Brain microvascular endothelial cell (primary cell): Measurements from ENCODE around the gene FAM227A.
A peak's percentile ranks its signal among the peaks of the same experiment; 100 is the strongest.

ENCODE experiments used
- DNase-seq: peaks from one replicate; pipeline ENCODE4 v3.0.0-alpha.2; 2020
- H3K27ac ChIP-seq: fragments of 250-450 bp; sonication (Bioruptor Pico); 2 replicates; pipeline ENCODE4 v1.5.1; 2020; ENCODE audit warnings: mild to moderate bottlenecking, moderate library complexity
- H3K27me3 ChIP-seq: fragments of 250-450 bp; sonication (Bioruptor Pico); replicated peaks from 2 replicates; pipeline ENCODE4 v1.5.1; 2020; ENCODE audit warnings: mild to moderate bottlenecking
- H3K36me3 ChIP-seq: fragments of 250-450 bp; sonication (Bioruptor Pico); replicated peaks from 2 replicates; pipeline ENCODE4 v1.5.1; 2020; ENCODE audit warnings: mild to moderate bottlenecking
- H3K4me3 ChIP-seq: 2 replicates; pipeline ENCODE4 v1.5.1; 2011; ENCODE audit warnings: low read depth, mild to moderate bottlenecking, control low read depth, low read length, moderate library complexity
- in situ Hi-C: cut with HindIII; loops from 2 replicates; pipeline ENCODE4 v1.10.0; 2017; ENCODE audit warnings: low sequenced_read_pairs, low pct_ligation_motif_present
- TF ChIP-seq, protein P1 (sequence below): IDR thresholded peaks from 2 replicates; pipeline ENCODE4 v1.5.1; 2011; ENCODE audit warnings: low read depth, mild to moderate bottlenecking, moderate library complexity, low read length, control low read depth, inconsistent platforms; ENCODE audit errors: missing control alignments

Gene FAM227A

DNA sequence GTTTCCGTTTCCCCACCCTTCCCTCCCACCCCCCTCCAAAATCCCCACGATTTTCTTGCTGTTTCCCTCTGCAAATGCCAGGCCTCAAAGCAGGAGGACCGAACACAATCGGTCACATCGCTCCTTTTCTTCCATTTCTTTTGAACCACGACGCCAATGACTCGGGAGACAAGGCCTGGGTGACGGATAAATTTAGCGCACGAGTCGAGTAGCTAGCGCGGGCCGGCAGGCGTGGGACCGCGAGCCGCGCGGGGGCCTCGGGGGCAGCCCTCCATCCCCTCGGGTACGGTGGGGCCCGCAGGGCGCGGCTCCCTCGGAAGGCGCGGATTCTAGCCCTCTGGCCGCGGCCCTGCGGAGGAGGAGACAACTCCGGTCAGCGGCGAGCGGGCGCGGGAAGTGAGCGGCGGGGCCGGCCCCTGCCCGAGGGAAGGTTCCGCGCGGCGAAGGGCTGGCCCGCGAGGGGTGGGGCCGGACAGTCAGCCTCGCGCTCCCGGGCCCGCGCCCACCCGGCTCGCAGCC, 44.1 kb upstream of the FAM227A start:
- H3K27ac ChIP-seq, result peak overlapping the region; percentile 97
- peaks cover 4% of the 10 kb centered on the region for H3K36me3 ChIP-seq
- peak overlapping the region; percentile 87 for H3K4me3 ChIP-seq
- H3K27me3 ChIP-seq, result no peaks in the 10 kb centered on the region
- TF ChIP-seq, protein P1, sequence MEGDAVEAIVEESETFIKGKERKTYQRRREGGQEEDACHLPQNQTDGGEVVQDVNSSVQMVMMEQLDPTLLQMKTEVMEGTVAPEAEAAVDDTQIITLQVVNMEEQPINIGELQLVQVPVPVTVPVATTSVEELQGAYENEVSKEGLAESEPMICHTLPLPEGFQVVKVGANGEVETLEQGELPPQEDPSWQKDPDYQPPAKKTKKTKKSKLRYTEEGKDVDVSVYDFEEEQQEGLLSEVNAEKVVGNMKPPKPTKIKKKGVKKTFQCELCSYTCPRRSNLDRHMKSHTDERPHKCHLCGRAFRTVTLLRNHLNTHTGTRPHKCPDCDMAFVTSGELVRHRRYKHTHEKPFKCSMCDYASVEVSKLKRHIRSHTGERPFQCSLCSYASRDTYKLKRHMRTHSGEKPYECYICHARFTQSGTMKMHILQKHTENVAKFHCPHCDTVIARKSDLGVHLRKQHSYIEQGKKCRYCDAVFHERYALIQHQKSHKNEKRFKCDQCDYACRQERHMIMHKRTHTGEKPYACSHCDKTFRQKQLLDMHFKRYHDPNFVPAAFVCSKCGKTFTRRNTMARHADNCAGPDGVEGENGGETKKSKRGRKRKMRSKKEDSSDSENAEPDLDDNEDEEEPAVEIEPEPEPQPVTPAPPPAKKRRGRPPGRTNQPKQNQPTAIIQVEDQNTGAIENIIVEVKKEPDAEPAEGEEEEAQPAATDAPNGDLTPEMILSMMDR, result no peak
- in situ Hi-C loops, result no loop called here
- DNase-seq, result no peak

DNA sequence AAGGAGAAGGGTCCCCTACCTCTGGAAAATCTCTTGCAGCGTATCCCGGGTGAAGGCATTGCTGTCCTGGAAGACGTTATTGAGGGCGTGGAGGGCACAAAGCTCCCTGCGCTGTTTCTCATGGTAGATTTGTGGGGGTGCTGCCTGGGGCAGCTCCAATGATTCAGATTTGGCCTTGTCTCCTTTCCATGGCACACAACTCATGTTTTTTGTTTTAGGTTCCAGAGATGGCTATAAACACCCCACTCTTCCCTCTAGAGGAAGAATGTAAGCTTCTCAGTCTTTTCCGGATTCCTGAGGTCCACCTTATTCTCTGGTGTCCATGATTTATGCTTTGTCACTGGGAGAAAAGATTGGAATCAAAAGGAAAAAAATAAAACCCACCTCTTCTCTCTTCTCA, 43.6 kb upstream of the FAM227A start:
- Histone ChIP-seq H3K27me3 (no peaks in the 10 kb centered on the region), H3K27ac (peak overlapping the region; percentile 97), H3K4me3 (peak overlapping the region; percentile 87), H3K36me3 (peaks cover 4% of the 10 kb centered on the region)
- in situ Hi-C loops, result no loop called here
- TF ChIP-seq, protein P1, result no peak
- no peak for DNase-seq

- in situ Hi-C loops, result no loop called here
- TF ChIP-seq, protein P1, result no peak
- peak overlapping the region; percentile 97 for H3K27ac ChIP-seq
- peaks cover 8% of the 10 kb centered on the region for H3K36me3 ChIP-seq
- no peak for DNase-seq
- no peaks in the 10 kb centered on the region for H3K27me3 ChIP-seq
- peak overlapping the region; percentile 87 for H3K4me3 ChIP-seq
Measured at GRCh38 chr22:38699143-38699542, 43.0 kb upstream of the FAM227A start.

DNA sequence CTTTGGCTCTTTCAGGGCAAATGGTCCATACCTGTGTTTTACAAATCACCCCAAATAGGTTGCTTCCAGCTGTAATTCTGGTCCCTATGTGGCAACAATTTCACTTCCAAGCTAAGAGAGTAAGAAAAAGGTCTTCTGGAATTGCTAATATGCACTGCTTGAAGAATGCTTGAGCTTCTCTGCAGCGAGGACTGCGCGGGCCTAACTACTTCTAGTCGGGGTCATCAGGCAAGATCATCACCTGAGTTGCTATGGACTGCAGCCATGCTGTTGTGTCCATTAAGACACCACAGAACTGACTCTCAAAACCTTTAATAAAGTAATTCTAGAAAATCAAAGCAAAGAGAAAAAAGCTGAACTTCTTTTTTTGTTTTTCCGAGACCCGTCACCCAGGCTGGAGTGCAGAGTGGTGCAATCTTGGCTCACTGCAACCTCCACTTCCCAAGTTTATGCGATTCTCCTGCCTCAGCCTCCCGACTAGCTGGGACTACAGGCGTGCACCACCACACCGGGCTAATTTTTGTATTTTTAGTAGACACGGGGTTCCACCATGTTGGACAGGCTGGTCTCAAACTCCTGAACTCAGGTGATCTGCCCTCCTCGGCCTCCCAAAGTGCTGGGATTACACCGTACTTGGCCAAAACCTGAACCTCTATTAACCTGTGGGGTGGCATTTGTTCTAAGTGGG, 42.4 kb upstream of the FAM227A start:
- peak overlapping the region; percentile 87 for H3K4me3 ChIP-seq
- H3K27me3 ChIP-seq, result no peaks in the 10 kb centered on the region
- H3K27ac ChIP-seq, result peak overlapping the region; percentile 77
- TF ChIP-seq, protein P1, result no peak
- H3K36me3 ChIP-seq, result peaks cover 11% of the 10 kb centered on the region
- DNase-seq, result no peak
- in situ Hi-C loops, result no loop called here

DNA sequence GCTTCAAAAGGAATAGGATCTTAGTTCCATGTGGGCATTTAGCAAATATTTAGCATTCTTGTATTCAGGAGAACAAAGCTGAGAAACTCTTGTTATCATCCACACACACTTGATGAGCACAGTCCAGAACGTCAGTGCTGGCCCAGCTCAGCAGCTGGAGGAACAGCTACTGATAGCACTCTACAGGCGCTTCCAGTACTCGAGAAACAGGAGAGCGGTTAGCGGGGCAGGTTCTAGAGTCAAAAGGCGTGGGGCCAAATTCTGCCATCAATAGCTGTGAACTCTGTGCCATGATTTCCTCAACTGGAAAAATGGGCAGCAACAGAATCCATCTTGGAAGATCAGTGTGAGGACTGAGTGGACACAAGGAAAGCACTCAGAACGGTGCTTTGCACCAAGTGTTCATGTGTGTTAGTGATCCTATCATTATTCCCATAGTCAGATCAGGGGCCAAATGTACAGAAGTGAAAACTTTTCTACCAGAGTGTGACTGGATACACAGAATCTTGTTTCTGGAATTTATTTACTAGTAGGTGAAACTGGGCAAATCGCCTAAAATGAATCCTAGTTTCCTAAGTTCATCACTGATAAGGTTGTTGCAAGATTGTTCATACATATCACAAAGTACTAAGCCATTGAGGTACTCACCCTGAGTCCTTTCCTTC, 41.4 kb upstream of the FAM227A start:
- H3K27ac ChIP-seq, result peak overlapping the region; percentile 77
- DNase-seq, result peak; percentile 61
- in situ Hi-C loops, result no loop called here
- peak overlapping the region; percentile 87 for H3K4me3 ChIP-seq
- TF ChIP-seq, protein P1, result no peak
- H3K36me3 ChIP-seq, result peaks cover 11% of the 10 kb centered on the region
- no peaks in the 10 kb centered on the region for H3K27me3 ChIP-seq
